Fibroblast of skin of right quadriceps (primary cell): Measurements from ENCODE around the gene DNAJB7.
"Not testable (repeated sequence)": the region's sequence is repeated elsewhere in the genome, so short reads cannot be mapped to it uniquely, and the experiment has no call there.

Experiments used
- DNase-seq: peaks from one replicate; pipeline ENCODE4 v3.0.0-alpha.2; 2013

DNAJB7 gene

GRCh38 chr22:40862013-40862412 lies at the start of gene DNAJB7:
DNAJB7 (minus strand) TSS chr22:40862113; CDS start chr22:40861994, 119 bp downstream.
- no peak for DNase-seq

GRCh38 chr22:40908895-40909294 lies 47.0 kb upstream of the DNAJB7 start:
- DNase-seq = no peak

- no peak for DNase-seq
These were observed 42.2 kb upstream of the DNAJB7 start for GRCh38 chr22:40904101-40904500.

- peak; percentile 67 for DNase-seq
These were observed 37.0 kb upstream of the DNAJB7 start for GRCh38 chr22:40898850-40899357.

- DNase-seq = no peak
These were observed 32.5 kb upstream of the DNAJB7 start for GRCh38 chr22:40894417-40894816.

GRCh38 chr22:40890881-40891280 lies 29.0 kb upstream of the DNAJB7 start:
- peak; percentile 30 for DNase-seq

GRCh38 chr22:40889116-40889515 lies 27.2 kb upstream of the DNAJB7 start:
- no peak for DNase-seq

- DNase-seq = no peak
These were observed 17.0 kb upstream of the DNAJB7 start for GRCh38 chr22:40878922-40879321.

- DNase-seq = no peak
These were observed 15.6 kb upstream of the DNAJB7 start for GRCh38 chr22:40877488-40877887.

GRCh38 chr22:40876907-40877306 lies 15.0 kb upstream of the DNAJB7 start:
- DNase-seq = no peak

GRCh38 chr22:40875111-40875510 lies 13.2 kb upstream of the DNAJB7 start:
- no peak for DNase-seq

GRCh38 chr22:40874016-40874415 lies 12.1 kb upstream of the DNAJB7 start:
- no peak for DNase-seq

- not testable (repeated sequence) for DNase-seq
These were observed 6.5 kb upstream of the DNAJB7 start for GRCh38 chr22:40868379-40868778.

- no peak for DNase-seq
These were observed 5.2 kb upstream of the DNAJB7 start for GRCh38 chr22:40867109-40867508.

- no peak for DNase-seq
These were observed 624 bp upstream of the DNAJB7 start for GRCh38 chr22:40862537-40862936.

GRCh38 chr22:40857309-40857855 lies 4.5 kb downstream of the DNAJB7 start:
- DNase-seq = no peak

GRCh38 chr22:40856513-40857308 lies 5.2 kb downstream of the DNAJB7 start, which contains the start of the genes ST13 and XPNPEP3:
ST13 (minus strand) TSS chr22:40856639; CDS start chr22:40856540, 99 bp downstream.
XPNPEP3 (plus strand) TSS chr22:40857148; CDS start chr22:40857182, 34 bp downstream.
- DNase-seq = peak; percentile 97

GRCh38 chr22:40855979-40856512 lies 5.9 kb downstream of the DNAJB7 start:
- DNase-seq = no peak

- no peak for DNase-seq
These were observed 6.6 kb downstream of the DNAJB7 start for GRCh38 chr22:40855071-40855978.

GRCh38 chr22:40853961-40854360 lies 8.0 kb downstream of the DNAJB7 start:
- no peak for DNase-seq

GRCh38 chr22:40853333-40853732 lies 8.6 kb downstream of the DNAJB7 start:
- DNase-seq = no peak

- not testable (repeated sequence) for DNase-seq
These were observed 16.1 kb downstream of the DNAJB7 start for GRCh38 chr22:40845816-40846215.

GRCh38 chr22:40844951-40845350 lies 17.0 kb downstream of the DNAJB7 start:
- DNase-seq = no peak
